A549 treated with CORT108297 at 1 μM for 4 hours (cell line): ENCODE measurements around the gene TNFSF18. TPM values are rescaled to one million over a fixed set of nuclear protein-coding genes. Genes with fewer than 3 reads are reported as not detected.

Experiments used
- total RNA-seq: library from RNA; stranded (reverse); fragments of 200-300 nt; extraction: Qiagen RNA extraction; gene quantifications from 5 replicates; pipeline ENCODE4 v1.2.3, GENCODE V29; 2022

Gene TNFSF18, protein sequence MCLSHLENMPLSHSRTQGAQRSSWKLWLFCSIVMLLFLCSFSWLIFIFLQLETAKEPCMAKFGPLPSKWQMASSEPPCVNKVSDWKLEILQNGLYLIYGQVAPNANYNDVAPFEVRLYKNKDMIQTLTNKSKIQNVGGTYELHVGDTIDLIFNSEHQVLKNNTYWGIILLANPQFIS
- not detected in 5 replicates for total RNA-seq

DNA sequence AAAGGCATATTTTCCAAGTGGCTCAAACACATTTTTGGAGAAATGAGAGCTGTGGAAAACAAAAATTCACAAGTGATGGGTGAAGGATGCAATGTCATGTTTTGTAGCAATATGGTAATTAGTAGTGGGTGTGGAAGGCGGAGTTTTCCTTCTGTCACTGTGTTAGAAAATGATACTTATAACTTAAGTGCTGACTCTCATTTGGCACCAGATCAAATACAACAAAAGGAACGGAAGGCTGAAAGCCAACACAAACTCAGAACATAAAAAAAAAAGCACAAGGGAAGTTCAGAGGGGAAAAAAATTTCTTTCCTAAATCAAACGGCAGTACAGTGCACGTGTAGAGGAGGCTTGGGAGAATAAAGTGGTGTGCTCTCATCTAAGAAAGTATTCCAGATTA lies at the start of gene TNFSF18:
TSS of gene TNFSF18 (minus strand) at position 77 of the 400 bp plus-strand sequence. CDS start at position 32, 45 bp downstream.

Other genes starting within 250 kb of the TNFSF18 start
- 0.03 to 0.04 TPM (median 0.03 TPM) in 3 of 5 replicates, not detected in the others for gene TNFSF4, start 156.4 kb upstream of the TNFSF18 start, total RNA-seq